ENCODE measurements around the gene CCER1.

CCER1 gene

GRCh38 chr12:90964616-90965015 is 9.6 kb upstream of the CCER1 start:
- no peak for DNase-seq

GRCh38 chr12:90963946-90964345 is 9.0 kb upstream of the CCER1 start:
- DNase-seq, result no peak

- no peak for DNase-seq
Measured at GRCh38 chr12:90961154-90961553, 6.2 kb upstream of the CCER1 start.

- no peak for DNase-seq
Measured at GRCh38 chr12:90959538-90960139, 4.7 kb upstream of the CCER1 start.

DNA sequence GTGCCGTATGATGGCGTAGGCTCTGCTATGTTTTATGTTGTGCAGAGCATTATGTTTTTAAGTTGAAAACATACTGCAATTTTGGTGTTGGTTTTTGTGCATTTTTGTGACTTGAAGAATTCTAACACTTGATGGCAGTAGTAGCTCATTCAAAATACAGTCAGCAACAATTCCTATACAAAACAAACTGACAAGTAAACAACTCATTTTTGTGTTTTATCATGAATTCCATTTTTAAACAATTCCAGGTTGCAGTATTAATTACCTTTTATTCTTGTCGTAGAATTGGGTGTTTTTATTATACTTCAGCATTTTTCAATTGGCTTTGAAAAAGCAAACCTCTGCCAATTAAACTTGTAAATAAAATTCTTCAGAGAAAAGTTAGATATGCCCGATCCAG is 4.1 kb upstream of the CCER1 start:
- no peak for DNase-seq

DNA sequence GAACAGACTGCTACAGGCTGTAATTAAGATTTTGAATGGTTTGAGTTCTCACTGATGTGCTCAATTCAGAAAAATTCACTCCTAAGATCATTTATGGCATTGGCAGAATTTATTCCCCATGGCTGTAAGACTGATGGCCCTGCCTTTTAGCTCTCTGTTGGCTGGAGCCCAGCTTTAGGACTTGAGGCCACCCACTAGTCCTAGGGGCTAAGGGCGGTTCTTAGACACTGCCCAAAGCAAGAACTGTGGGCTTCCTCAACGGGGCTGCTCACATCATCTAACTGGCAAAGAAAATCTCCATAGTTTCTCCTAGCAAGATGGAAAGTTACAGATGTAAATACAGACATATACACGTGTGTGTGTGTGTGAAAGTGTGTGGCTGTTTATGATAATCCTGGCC is 3.4 kb upstream of the CCER1 start:
- DNase-seq, result no peak

GRCh38 chr12:90954428-90954827 is 548 bp downstream of the CCER1 start:
- DNase-seq, result peak; percentile 55

- peak; percentile 86 for DNase-seq
Measured at GRCh38 chr12:90953956-90954421, 987 bp downstream of the CCER1 start.

- no peak for DNase-seq
Measured at GRCh38 chr12:90951432-90952105, 3.4 kb downstream of the CCER1 start.

DNA sequence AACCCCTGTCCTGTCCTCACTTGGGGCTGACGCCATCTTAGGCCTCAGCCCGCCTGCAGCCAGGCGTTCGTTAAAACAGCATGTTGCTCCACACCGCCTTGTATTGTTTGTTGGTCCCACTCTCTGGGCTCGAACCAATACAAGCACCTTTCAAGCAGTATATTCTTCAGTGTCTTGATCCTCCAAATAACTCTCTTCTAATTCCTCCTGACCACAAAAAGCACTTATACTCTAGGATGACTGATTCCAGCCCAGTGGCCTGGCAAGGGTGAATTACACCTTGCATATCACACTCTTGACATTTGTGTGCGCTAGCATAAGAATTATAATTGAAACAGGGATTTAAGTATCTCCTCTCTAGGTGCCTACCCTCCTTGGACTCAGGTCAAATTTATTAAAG is 7.1 kb downstream of the CCER1 start:
- DNase-seq, result peak; percentile 54

GRCh38 chr12:90945070-90945649 is 9.8 kb downstream of the CCER1 start:
- DNase-seq, result no peak

GRCh38 chr12:90943255-90943654 is 11.7 kb downstream of the CCER1 start:
- DNase-seq, result no peak

GRCh38 chr12:90940872-90941499 is 14.0 kb downstream of the CCER1 start:
- DNase-seq, result no peak

GRCh38 chr12:90939382-90939781 is 15.6 kb downstream of the CCER1 start:
- no peak for DNase-seq

DNA sequence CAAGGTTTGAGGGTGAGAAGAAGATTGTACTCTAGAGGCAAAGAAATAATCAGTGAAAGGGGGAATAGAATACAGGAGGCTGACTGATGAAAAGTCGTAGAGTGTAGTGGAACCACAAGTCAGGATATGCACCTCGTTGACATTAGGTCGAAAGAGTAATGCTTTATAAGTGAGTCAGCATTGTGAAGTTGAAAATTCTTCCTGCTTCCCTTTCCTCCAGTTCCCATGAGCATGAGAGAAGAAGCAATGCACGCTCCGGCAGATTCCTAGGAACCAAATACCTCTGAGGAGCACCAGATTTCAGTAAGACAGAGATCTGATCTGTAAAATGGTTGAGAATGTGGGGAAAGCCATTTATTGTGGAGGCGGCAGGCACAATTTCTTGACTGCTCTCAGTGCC is 16.5 kb downstream of the CCER1 start:
- DNase-seq, result peak; percentile 74

DNA sequence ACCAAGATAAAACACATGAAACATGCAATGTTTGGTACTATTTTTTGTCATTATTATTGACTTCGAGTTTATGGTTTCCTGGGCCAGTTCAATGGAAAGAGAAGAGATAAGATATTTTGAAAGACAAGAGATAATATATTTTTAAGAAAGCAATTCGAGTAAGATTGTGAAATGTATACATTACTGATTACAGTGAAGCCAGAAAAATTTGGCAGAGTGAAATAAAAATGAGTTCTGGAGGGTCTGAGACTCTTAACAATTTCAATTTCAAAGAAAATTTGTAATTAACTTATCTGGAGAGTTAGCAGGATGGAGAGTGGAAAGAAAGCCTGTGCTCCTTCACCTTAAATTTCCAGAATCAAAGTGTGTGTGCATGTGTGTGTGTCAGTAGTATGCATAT is 17.3 kb downstream of the CCER1 start:
- DNase-seq, result no peak

- DNase-seq, result peak; percentile 86
Measured at GRCh38 chr12:90936230-90937005, 18.6 kb downstream of the CCER1 start.

DNA sequence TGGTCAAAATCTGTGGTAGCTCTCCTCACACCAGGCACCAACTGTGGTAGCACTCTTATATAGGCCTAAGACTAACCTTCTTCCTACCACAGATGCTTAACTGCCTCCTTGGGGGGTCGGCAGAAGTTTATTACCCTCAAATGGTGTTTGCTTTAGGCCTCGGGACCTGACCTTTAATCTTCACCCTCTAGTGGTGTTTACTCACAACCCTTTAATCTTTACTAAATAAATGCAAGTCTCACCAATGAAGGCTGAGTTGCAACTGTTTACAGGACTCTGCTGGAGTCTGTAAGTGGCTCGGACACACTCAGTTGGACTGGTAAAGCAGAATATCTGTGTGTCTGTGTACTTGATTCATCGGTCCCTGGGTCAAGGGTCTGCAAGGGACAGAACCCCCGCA is 29.4 kb downstream of the CCER1 start:
- DNase-seq, result no peak

- no peak for DNase-seq
Measured at GRCh38 chr12:90924406-90924805, 30.6 kb downstream of the CCER1 start.

DNA sequence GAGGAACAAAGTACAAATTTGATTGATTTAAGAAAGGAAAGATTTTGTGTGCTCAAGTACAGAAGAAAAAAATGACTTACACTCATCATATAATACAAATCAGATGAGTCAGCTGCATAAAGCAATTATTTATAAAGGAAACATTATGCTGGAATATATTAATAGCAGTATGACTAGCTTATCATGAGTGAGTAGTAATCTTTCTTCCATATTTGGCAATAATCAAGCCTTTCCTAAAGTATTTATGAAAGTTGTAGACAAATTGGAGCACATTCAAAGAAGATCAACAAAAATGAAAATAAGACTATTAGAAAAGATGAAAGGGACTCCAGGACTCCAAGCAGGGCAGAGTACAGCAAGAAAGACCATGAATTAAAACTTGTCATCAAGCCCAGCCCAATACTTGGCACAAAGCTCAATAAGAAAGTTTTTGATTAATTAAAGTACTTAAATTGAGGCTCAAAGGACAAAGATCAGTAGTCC is 32.8 kb downstream of the CCER1 start:
- no peak for DNase-seq

DNA sequence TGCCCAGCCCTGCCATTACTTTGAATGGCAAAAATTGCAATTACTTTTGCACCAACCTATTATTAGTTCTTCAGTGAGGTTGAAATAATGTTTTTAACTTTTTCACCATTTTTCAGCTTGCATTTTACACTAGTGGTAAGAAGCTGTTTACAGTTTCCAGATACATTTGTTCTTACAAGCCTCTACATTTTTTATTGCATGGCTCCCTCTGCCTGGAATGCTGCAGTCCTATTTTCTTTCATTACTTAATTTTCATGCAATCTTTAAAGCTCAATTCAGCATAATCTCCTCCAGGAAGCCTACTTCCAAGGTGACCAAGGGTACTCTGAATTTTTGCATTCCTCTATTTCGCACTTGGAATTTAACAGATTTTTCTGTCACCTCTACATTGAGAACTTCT is 33.4 kb downstream of the CCER1 start:
- DNase-seq, result no peak

GRCh38 chr12:90920222-90920621 is 34.8 kb downstream of the CCER1 start:
- no peak for DNase-seq

DNA sequence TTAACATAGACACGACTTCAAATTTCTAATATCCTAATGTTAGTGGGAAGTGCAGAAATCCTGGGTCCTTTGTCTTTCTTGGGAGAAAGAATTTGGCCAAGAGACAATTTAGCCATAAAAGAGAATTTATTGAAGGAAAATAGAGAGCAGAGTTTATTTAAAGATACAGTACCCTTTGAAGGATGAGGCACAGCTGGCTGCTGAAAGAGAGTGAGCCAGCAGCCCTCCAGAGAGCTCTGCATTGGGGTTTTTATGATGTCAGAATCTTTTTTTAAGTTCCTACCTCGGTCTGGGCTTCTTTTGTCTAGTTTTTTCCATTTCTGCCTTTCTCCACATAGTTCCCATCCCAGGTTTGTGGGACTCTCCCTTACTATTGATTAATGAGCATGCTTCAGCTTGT is 37.5 kb downstream of the CCER1 start:
- DNase-seq, result no peak
